ENCODE data around the gene CWH43. TPM values are rescaled to one million over a fixed set of nuclear protein-coding genes. Genes with fewer than 3 reads are reported as not detected.
A peak's percentile ranks its signal among the peaks of the same experiment; 100 is the strongest.
"Not testable (repeated sequence)": the region's sequence is repeated elsewhere in the genome, so short reads cannot be mapped to it uniquely, and the experiment has no call there.

Gene CWH43
- total RNA-seq, 3 donors from 2014 or later (not counting 1 experiment from before 2014, with no cell fraction given) = not detected

DNA sequence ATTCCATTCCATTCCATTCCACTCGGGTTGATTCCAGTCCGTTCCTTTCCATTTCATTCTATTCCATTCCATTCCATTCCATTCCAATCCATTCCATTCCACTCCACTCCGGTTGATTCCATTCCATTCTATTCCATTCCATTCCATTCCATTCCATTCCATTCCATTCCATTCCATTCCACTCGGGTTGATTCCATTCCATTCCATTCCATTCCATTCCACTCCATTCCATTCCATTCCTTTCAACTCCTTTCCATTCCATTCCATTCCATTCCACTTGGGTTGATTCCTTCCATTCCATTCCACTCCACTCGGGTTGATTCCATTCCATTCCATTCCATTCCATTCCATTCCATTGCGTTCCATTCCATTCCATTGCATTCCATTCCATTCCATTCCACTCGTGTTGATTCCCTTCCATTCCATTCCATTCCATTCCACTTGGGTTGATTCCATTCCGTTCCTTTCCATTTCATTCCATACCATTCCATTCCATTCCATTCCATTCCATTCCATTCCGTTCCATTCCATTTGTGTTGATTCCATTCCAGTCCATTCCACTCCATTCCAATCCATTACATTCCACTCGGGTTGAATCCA, 123.6 kb downstream of the CWH43 start:
- ATAC-seq = peak; percentile 18 to 64 (median 49)
- H3K4me1 ChIP-seq (ENCODE audit: control insufficient read depth, insufficient read depth, low read length); H3K4me3 Mint-ChIP-seq; H3K36me3 Mint-ChIP-seq; H3K27me3 Mint-ChIP-seq (ENCODE audit: low read depth in 2 of 2); H3K4me1 Mint-ChIP-seq; H3K27ac Mint-ChIP-seq; H3K36me3 ChIP-seq (ENCODE audit: control insufficient read depth, insufficient read depth, low read length); H3K4me3 ChIP-seq (ENCODE audit: low read length); DNase-seq; H3K27ac ChIP-seq (ENCODE audit: low read length); H3K27me3 ChIP-seq (ENCODE audit: control insufficient read depth, insufficient read depth, low read length); intact Hi-C loops (cut with micrococcal nuclease): not testable (repeated sequence)
- peaks cover 24% of the 10 kb centered on the region for H3K9me3 ChIP-seq (ENCODE audit: control insufficient read depth, insufficient read depth, low read length)
- H3K9me3 Mint-ChIP-seq = peaks cover 56 to 63% of the 10 kb centered on the region in 2 donors
- 64% methylated on average over 10 of the region's 10 CpGs for WGBS (ENCODE audit: insufficient coverage)

DNA sequence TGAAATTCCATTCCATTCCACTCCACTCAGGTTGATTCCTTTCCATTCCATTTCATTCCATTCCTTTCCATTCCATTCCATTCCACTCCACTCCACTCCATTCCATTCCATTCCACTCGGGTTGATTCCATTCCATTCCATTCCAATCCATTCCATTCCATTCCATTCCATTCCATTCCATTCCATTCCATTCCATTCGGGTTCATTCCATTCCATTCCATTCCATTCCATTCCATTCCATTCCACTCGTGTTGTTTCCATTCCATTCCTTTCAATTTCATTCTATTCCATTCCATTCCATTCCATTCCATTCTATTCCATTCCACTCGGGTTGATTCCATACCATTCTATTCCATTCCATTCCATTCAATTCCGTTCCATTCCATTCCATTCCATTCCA, 124.5 kb downstream of the CWH43 start:
- H3K36me3 Mint-ChIP-seq; H3K4me1 ChIP-seq (ENCODE audit: control insufficient read depth, insufficient read depth, low read length); intact Hi-C loops (cut with micrococcal nuclease); H3K4me3 ChIP-seq (ENCODE audit: low read length); H3K4me1 Mint-ChIP-seq; H3K27ac ChIP-seq (ENCODE audit: low read length); H3K4me3 Mint-ChIP-seq; H3K27ac Mint-ChIP-seq; DNase-seq; H3K36me3 ChIP-seq (ENCODE audit: control insufficient read depth, insufficient read depth, low read length); H3K27me3 Mint-ChIP-seq (ENCODE audit: low read depth in 2 of 2); H3K27me3 ChIP-seq (ENCODE audit: control insufficient read depth, insufficient read depth, low read length): not testable (repeated sequence)
- peak in 2 of 3 donors; percentile 45 to 67 for ATAC-seq
- peaks cover 16% of the 10 kb centered on the region for H3K9me3 ChIP-seq (ENCODE audit: control insufficient read depth, insufficient read depth, low read length)
- WGBS (ENCODE audit: insufficient coverage) = 74% methylated on average over 5 of the region's 5 CpGs
- peaks cover 48 to 59% of the 10 kb centered on the region in 2 donors for H3K9me3 Mint-ChIP-seq

Other genes with a start within 250 kb of the CWH43 start
- 100 to 1,000 TPM; 143 to 181 (median 146) TPM for gene FRYL, start 206.0 kb upstream of the CWH43 start, total RNA-seq
- gene OCIAD1, start 155.2 kb upstream of the CWH43 start, total RNA-seq = 100 to 1,000 TPM in 1 of 3 donors, 10 to 100 TPM in 2; 91.4 to 117 (median 93.7) TPM
- 10 to 100 TPM; 25.8 to 34.3 (median 26.1) TPM for gene OCIAD2, start 79.5 kb upstream of the CWH43 start, total RNA-seq

All from natural killer cell (primary cell).